Upper lobe of left lung (tissue), 4 donors: Measurements from ENCODE around the gene TBC1D4.

ENCODE experiments used
- CTCF ChIP-seq, 6 experiments: fragments of 450-650 bp in 4 of 6; fragments of 200-600 bp in 2 of 6; sonication (generic) in 2 of 6; IDR thresholded peaks; one replicate each; pipeline ENCODE4 v1.5.1; 2016 to 2019; ENCODE audit warnings: antibody characterized with exemption in 6 of 6
- POLR2A ChIP-seq, 4 donors: fragments of 450-650 bp; IDR thresholded peaks; one replicate each; pipeline ENCODE4 v1.5.1; 2016 to 2017; ENCODE audit warnings: antibody characterized with exemption in 4 of 4, mild to moderate bottlenecking in 2 of 4
- POLR2AphosphoS5 ChIP-seq, 2 donors: sonication (generic); formaldehyde crosslinking; IDR thresholded peaks; one replicate each; pipeline ENCODE4 v1.5.1; 2017; ENCODE audit warnings: antibody characterized with exemption in 2 of 2

- TF ChIP-seq CTCF (IDR thresholded peaks at IDR 0.05) (no peak), POLR2AphosphoS5 (IDR thresholded peaks at IDR 0.05) (no peak), POLR2A (IDR thresholded peaks at IDR 0.05) (no peak)
Observed at GRCh38 chr13:75375329-75375728, 106.6 kb downstream of the TBC1D4 start.
